ENCODE measurements around the gene MIDN. TPM values are rescaled to one million over a fixed set of nuclear protein-coding genes. Genes with fewer than 3 reads are reported as not detected.

The MIDN gene
- total and polyA plus RNA-seq, 7 experiments from 2014 or later: 1.4 to 310 (median 26.6) TPM

DNA sequence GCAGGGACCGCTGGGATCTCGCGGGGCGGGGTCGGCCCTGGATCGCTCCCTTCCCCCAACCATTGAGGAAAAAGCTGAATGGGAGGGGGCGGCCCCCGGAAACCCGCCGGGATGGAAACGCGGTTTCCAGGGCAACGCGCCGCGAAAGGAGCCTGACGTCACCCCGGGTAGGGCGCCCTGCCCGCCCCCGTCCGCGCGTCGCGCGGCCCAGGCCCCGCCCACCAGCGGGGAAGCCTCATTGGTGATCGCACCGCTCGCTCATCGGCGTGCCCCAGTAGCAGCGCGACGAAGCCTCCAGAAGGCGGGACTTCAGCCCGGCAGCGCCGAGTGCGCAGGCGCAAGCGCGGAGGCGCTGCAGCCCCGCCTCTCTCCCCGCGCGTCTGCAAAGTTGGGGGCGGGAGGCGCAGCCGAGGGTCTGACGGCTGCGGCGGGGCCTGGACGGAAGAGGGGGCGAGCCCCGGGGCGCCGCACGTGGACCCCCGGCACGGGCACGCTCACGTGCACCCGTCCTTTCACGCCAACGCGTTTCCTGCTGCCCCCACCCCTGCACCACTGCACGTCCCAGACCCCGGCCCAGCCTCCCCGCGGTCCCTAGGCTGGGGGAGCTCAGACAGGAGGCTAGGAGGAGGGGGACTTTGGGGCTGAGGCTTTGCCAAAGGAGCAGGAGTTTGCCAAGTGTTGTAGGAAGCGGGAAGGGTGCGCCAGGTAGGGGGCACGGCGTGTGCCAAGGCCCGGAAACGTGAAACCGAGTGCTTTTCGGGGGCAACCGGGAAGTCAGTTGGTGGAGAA lies 12.6 kb downstream of the MIDN start:
- ATAC-seq: peak; percentile 91
- no peaks in the 10 kb centered on the region for H3K9me3 ChIP-seq (ENCODE audit: control insufficient read depth in 2 of 3, low read length in 3 of 3)
- H3K27me3 ChIP-seq (ENCODE audit: control insufficient read depth in 2 of 2, insufficient read depth in 2 of 2, low read length in 2 of 2): no peaks in the 10 kb centered on the region
- intact Hi-C loops (cut with micrococcal nuclease): loop anchor here (1.0 to 10.0 kb wide), 4 partner anchors 8 to 594 kb away; partner anchors contain the start of genes CIRBP (in 2 of the 2) and FAM174C (in 1 of the 2)
- Mint-ChIP-seq H3K36me3 (peaks cover 0 to 7% (median 4%) of the 10 kb centered on the region in 5 donors), H3K27ac (peak overlapping the region; percentile 88 to 98 (median 96)), H3K4me1 (peaks cover 34 to 65% (median 54%) of the 10 kb centered on the region in 7 donors), H3K4me3 (peak overlapping the region; percentile 83 to 93 (median 88)), H3K27me3 (no peaks in the 10 kb centered on the region), H3K9me3 (no peaks in the 10 kb centered on the region)
- peak overlapping the region; percentile 95 for H3K4me3 ChIP-seq (ENCODE audit: low read length)
- POLR2A ChIA-PET: interaction anchor here (1.0 to 14.9 kb wide), 9 partner anchors 6 to 589 kb away, joined by 3 to 366 read pairs (median 6); partner anchors contain the start of genes ATP5F1D, CIRBP and FAM174C
- DNase-seq: peak; percentile 95 to 98 (median 96)
- peaks cover 2 to 21% (median 7%) of the 10 kb centered on the region in 3 experiments for H3K36me3 ChIP-seq (ENCODE audit: control insufficient read depth in 2 of 3, insufficient read depth in 3 of 3, low read length in 3 of 3)
- CTCF ChIA-PET: interaction anchor here (0.8 to 3.5 kb wide), 4 partner anchors 7 to 17 kb away, joined by 3 to 16 read pairs (median 12); partner anchors contain the start of gene CIRBP
- peaks cover 46 to 49% of the 10 kb centered on the region in 2 donors for H3K4me1 ChIP-seq (ENCODE audit: control insufficient read depth in 2 of 2, insufficient read depth in 2 of 2, low read length in 2 of 2)
- H3K27ac ChIP-seq (ENCODE audit: low read depth, low read length): peak overlapping the region; percentile 99

GRCh38 chr19:1261538-1261797 lies 13.1 kb downstream of the MIDN start:
- Mint-ChIP-seq H3K27me3 (no peaks in the 10 kb centered on the region), H3K36me3 (peaks cover 0 to 7% (median 4%) of the 10 kb centered on the region in 5 donors), H3K4me1 (peaks cover 34 to 61% (median 52%) of the 10 kb centered on the region in 7 donors), H3K9me3 (no peaks in the 10 kb centered on the region), H3K27ac (peak overlapping the region; percentile 88 to 98 (median 96)), H3K4me3 (peak overlapping the region; percentile 83 to 93 (median 88))
- ChIA-PET POLR2A (interaction anchor here (1.0 to 14.9 kb wide), 9 partner anchors 5 to 588 kb away, joined by 3 to 366 read pairs (median 6); partner anchors contain the start of genes ATP5F1D, CIRBP and FAM174C), CTCF (interaction anchor here (0.8 to 1.6 kb wide), 2 partner anchors 8 to 17 kb away, joined by 3 to 16 read pairs; no protein-coding TSS in a partner anchor)
- no peak for ATAC-seq
- no peaks in the 10 kb centered on the region for H3K27me3 ChIP-seq (ENCODE audit: control insufficient read depth in 2 of 2, insufficient read depth in 2 of 2, low read length in 2 of 2)
- intact Hi-C loops (cut with micrococcal nuclease): loop anchor here (1.0 to 10.0 kb wide), 3 partner anchors 8 to 593 kb away; partner anchors contain the start of genes CIRBP (in 2 of the 2) and FAM174C (in 1 of the 2)
- peak overlapping the region; percentile 99 for H3K27ac ChIP-seq (ENCODE audit: low read depth, low read length)
- no peak for DNase-seq
- no peaks in the 10 kb centered on the region for H3K9me3 ChIP-seq (ENCODE audit: control insufficient read depth in 2 of 3, low read length in 3 of 3)
- peak overlapping the region; percentile 95 for H3K4me3 ChIP-seq (ENCODE audit: low read length)
- peaks cover 0 to 16% (median 3%) of the 10 kb centered on the region in 3 experiments for H3K36me3 ChIP-seq (ENCODE audit: control insufficient read depth in 2 of 3, insufficient read depth in 3 of 3, low read length in 3 of 3)
- peaks cover 44 to 49% of the 10 kb centered on the region in 2 donors for H3K4me1 ChIP-seq (ENCODE audit: control insufficient read depth in 2 of 2, insufficient read depth in 2 of 2, low read length in 2 of 2)

DNA sequence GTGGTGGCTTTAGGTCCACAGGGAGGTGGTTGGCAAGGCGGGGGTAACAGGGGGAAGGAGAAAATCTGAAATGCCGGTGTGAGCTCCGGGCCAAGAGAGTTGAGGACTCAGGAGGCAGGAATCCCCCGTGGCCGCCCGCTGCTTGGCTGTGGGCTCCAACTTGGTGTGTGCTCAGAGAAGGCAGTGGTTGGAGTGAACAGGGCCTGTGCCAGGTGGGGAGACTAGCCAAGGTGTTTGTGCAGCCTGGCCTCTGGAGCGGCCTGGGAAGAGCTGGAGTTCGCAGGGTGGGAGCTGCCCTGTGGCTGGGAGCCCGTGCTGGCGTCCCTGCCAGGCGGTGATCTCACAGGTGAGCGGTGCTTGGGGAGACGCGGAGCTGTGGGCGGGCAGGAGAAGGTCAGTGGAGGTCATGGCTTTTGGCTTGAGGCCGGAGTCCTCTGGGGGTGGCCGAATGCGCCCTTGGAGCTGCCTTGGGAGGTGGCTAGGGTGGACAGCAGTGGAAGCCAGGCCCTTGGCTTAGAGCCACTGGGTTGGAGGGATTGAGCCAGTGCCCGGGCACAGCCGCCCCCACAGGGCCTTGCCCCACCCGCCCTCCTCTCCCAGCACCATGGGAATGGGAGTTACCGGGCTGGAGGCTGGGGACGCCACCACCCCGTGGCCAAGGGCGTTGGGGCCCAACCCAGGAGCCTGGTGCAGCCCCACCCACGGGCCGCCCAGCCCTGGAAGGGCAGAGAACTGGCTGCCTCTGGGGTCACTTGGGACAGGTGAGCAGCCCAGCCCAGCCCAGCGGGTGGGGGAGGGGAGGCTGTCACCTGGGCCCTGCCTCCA lies 13.6 kb downstream of the MIDN start:
- intact Hi-C loops (cut with micrococcal nuclease): loop anchor here (1.0 to 10.0 kb wide), 3 partner anchors 7 to 593 kb away; partner anchors contain the start of genes CIRBP (in 2 of the 2) and FAM174C (in 1 of the 2)
- peak overlapping the region; percentile 88 to 98 (median 96) for H3K27ac Mint-ChIP-seq
- peaks cover 0 to 7% (median 4%) of the 10 kb centered on the region in 5 donors for H3K36me3 Mint-ChIP-seq
- H3K36me3 ChIP-seq (ENCODE audit: control insufficient read depth in 2 of 3, insufficient read depth in 3 of 3, low read length in 3 of 3): peaks cover 0 to 11% (median 0%) of the 10 kb centered on the region in 3 experiments
- H3K4me3 Mint-ChIP-seq: peak overlapping the region; percentile 83 to 93 (median 88)
- H3K9me3 ChIP-seq (ENCODE audit: control insufficient read depth in 2 of 3, low read length in 3 of 3): no peaks in the 10 kb centered on the region
- DNase-seq (peak in 1 of 9 donors; percentile 61), ATAC-seq (no peak)
- H3K4me1 ChIP-seq (ENCODE audit: control insufficient read depth in 2 of 2, insufficient read depth in 2 of 2, low read length in 2 of 2): peaks cover 39 to 49% of the 10 kb centered on the region in 2 donors
- ChIA-PET POLR2A (interaction anchor here (1.0 to 14.9 kb wide), 10 partner anchors 5 to 588 kb away, joined by 3 to 366 read pairs (median 6); partner anchors contain the start of genes ATP5F1D, CIRBP and FAM174C), CTCF (interaction anchor here (0.8 to 1.6 kb wide), 2 partner anchors 9 to 18 kb away, joined by 3 to 16 read pairs; no protein-coding TSS in a partner anchor)
- no peaks in the 10 kb centered on the region for H3K27me3 ChIP-seq (ENCODE audit: control insufficient read depth in 2 of 2, insufficient read depth in 2 of 2, low read length in 2 of 2)
- peaks cover 0 to under 1% (median 0%) of the 10 kb centered on the region in 5 donors for H3K27me3 Mint-ChIP-seq
- H3K27ac ChIP-seq (ENCODE audit: low read depth, low read length): peak overlapping the region; percentile 99
- peaks cover 35 to 58% (median 49%) of the 10 kb centered on the region in 7 donors for H3K4me1 Mint-ChIP-seq
- H3K9me3 Mint-ChIP-seq: no peaks in the 10 kb centered on the region
- H3K4me3 ChIP-seq (ENCODE audit: low read length): peak overlapping the region; percentile 95

DNA sequence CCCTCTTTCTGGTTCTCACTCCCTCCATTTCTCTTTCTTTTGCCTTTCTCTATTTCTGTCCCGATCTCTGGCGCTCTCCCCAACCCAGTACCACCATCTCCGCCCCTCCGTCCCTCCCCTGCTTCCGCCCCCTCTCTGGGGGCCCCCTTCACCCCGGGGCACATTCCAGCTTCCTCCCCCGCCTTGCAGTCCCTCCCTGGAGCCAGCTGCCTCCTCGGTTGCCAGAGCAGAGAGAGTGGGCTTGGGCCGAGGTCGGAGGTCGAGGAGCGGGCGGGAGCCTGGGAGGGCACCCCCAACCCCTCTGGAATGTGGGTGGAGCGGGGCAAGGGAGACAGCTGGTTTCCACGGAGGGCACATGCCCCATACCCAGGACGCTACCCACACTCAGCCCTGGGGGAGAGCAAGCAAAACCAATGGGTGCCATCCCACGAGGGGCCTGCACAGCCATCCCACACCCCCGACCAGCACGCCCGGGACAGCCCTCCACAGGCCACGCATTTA lies 14.3 kb downstream of the MIDN start:
- Mint-ChIP-seq H3K4me1 (peaks cover 37 to 59% (median 50%) of the 10 kb centered on the region in 7 donors), H3K27me3 (peaks cover 0 to 4% (median 0%) of the 10 kb centered on the region in 5 donors), H3K36me3 (peaks cover 0 to 3% (median 0%) of the 10 kb centered on the region in 5 donors), H3K27ac (peak overlapping the region in 6 of 9 donors; percentile 54 to 73 (median 64)), H3K4me3 (peak overlapping the region in 8 of 10 donors; percentile 25 to 90 (median 43)), H3K9me3 (no peaks in the 10 kb centered on the region)
- intact Hi-C loops (cut with micrococcal nuclease): loop anchor here in 1 of 2 donors (10.0 kb wide), 1 partner anchor 592 kb away; no protein-coding TSS in a partner anchor
- Histone ChIP-seq H3K4me1 (ENCODE audit: control insufficient read depth in 2 of 2, insufficient read depth in 2 of 2, low read length in 2 of 2) (peaks cover 41 to 53% of the 10 kb centered on the region in 2 donors), H3K36me3 (ENCODE audit: control insufficient read depth in 2 of 3, insufficient read depth in 3 of 3, low read length in 3 of 3) (peaks cover 0 to 4% (median 0%) of the 10 kb centered on the region in 3 experiments), H3K4me3 (ENCODE audit: low read length) (no peak overlapping the region), H3K27me3 (ENCODE audit: control insufficient read depth in 2 of 2, insufficient read depth in 2 of 2, low read length in 2 of 2) (no peaks in the 10 kb centered on the region), H3K9me3 (ENCODE audit: control insufficient read depth in 2 of 3, low read length in 3 of 3) (no peaks in the 10 kb centered on the region), H3K27ac (ENCODE audit: low read depth, low read length) (peak overlapping the region; percentile 99)
- no peak for ATAC-seq
- ChIA-PET POLR2A (interaction anchor here (1.0 to 14.9 kb wide), 5 partner anchors 9 to 19 kb away, joined by 4 to 366 read pairs (median 7); partner anchors contain the start of genes ATP5F1D and FAM174C), CTCF (interaction anchor here (1.6 kb wide), 1 partner anchor 18 kb away, joined by 16 read pairs; no protein-coding TSS in a partner anchor)
- no peak for DNase-seq

DNA sequence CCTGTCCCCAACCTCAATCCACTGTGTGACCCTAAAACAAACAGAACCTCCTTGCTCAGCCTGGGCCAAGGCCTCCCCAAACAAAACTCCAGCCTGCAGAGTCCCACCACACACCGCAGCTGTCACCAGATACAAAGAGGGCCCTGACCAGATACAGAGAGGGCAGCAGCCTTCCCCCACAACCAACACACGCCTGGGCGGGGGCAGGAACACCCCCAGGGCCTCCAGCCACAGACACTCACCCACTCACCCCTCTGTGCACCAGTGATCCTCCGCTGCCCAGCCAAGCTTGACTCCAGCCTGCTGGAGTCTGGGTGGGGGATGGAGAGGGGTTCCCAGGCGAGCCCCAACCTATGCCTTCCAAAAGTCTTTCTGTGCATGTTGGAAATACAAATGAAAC lies 14.8 kb downstream of the MIDN start:
- H3K4me3 ChIP-seq (ENCODE audit: low read length): no peak overlapping the region
- POLR2A ChIA-PET: interaction anchor here (1.3 to 14.9 kb wide), 4 partner anchors 10 to 19 kb away, joined by 5 to 366 read pairs (median 16); partner anchors contain the start of genes ATP5F1D and FAM174C

More for the DNA sequence above, 14.8 kb downstream of the MIDN start:
- ATAC-seq (no peak), DNase-seq (no peak)
- H3K27me3 ChIP-seq (ENCODE audit: control insufficient read depth in 2 of 2, insufficient read depth in 2 of 2, low read length in 2 of 2): no peaks in the 10 kb centered on the region
- H3K4me1 Mint-ChIP-seq: peaks cover 32 to 57% (median 47%) of the 10 kb centered on the region in 7 donors
- H3K9me3 ChIP-seq (ENCODE audit: control insufficient read depth in 2 of 3, low read length in 3 of 3): no peaks in the 10 kb centered on the region
- no peaks in the 10 kb centered on the region for H3K9me3 Mint-ChIP-seq
- H3K27ac ChIP-seq (ENCODE audit: low read depth, low read length): no peak overlapping the region
- peaks cover 41 to 53% of the 10 kb centered on the region in 2 donors for H3K4me1 ChIP-seq (ENCODE audit: control insufficient read depth in 2 of 2, insufficient read depth in 2 of 2, low read length in 2 of 2)
- peak overlapping the region in 8 of 9 donors; percentile 31 to 86 (median 72) for H3K27ac Mint-ChIP-seq
- H3K27me3 Mint-ChIP-seq: peaks cover 0 to 4% (median 0%) of the 10 kb centered on the region in 5 donors
- CTCF ChIA-PET: interaction anchor here (1.4 kb wide), 2 partner anchors 14 to 19 kb away, joined by 4 to 9 read pairs; no protein-coding TSS in a partner anchor
- peaks cover 0 to 2% (median 0%) of the 10 kb centered on the region in 5 donors for H3K36me3 Mint-ChIP-seq
- intact Hi-C loops (cut with micrococcal nuclease): loop anchor here in 1 of 2 donors (10.0 kb wide), 1 partner anchor 592 kb away; no protein-coding TSS in a partner anchor
- no peaks in the 10 kb centered on the region for H3K36me3 ChIP-seq (ENCODE audit: control insufficient read depth in 2 of 3, insufficient read depth in 3 of 3, low read length in 3 of 3)
- H3K4me3 Mint-ChIP-seq: peak overlapping the region in 7 of 10 donors; percentile 45 to 70 (median 47)
